ENCODE measurements around the gene PARD3B. TPM values are rescaled to one million over a fixed set of nuclear protein-coding genes. Genes with fewer than 3 reads are reported as not detected.

PARD3B gene
- total and polyA plus RNA-seq, 2 of the 8 experiments (the other 6 are each of a cell fraction or from before 2014, with no cell fraction given) = 1.2 to 5.7 TPM

GRCh38 chr2:205033431-205033830 is 488.2 kb downstream of the PARD3B start:
- no peak for TF ChIP-seq TAF1 (IDR thresholded peaks at IDR 0.05; ENCODE audit: low read depth, low read length)
- TF ChIP-seq EP300 (IDR thresholded peaks at IDR 0.05; ENCODE audit: borderline replicate concordance in 1 of 2, low read depth in 2 of 2, low read length in 2 of 2) = no peak
- no peak for TF ChIP-seq NRF1 (IDR thresholded peaks at IDR 0.05; ENCODE audit: low read depth, low read length)
- TF ChIP-seq JUN (IDR thresholded peaks at IDR 0.05; ENCODE audit: low read depth, low read length) = no peak
- TF ChIP-seq USF2 (IDR thresholded peaks at IDR 0.05; ENCODE audit: low read length) = no peak
- TF ChIP-seq TCF12 (IDR thresholded peaks at IDR 0.05; ENCODE audit: low read depth, low read length) = no peak
- TF ChIP-seq, protein P1, sequence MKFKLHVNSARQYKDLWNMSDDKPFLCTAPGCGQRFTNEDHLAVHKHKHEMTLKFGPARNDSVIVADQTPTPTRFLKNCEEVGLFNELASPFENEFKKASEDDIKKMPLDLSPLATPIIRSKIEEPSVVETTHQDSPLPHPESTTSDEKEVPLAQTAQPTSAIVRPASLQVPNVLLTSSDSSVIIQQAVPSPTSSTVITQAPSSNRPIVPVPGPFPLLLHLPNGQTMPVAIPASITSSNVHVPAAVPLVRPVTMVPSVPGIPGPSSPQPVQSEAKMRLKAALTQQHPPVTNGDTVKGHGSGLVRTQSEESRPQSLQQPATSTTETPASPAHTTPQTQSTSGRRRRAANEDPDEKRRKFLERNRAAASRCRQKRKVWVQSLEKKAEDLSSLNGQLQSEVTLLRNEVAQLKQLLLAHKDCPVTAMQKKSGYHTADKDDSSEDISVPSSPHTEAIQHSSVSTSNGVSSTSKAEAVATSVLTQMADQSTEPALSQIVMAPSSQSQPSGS (IDR thresholded peaks at IDR 0.05; ENCODE audit: low read length) = no peak
- TF ChIP-seq ASH2L (IDR thresholded peaks at IDR 0.05; ENCODE audit: low read length) = no peak
- no peak for TF ChIP-seq KDM1A (IDR thresholded peaks at IDR 0.05; ENCODE audit: borderline replicate concordance, low read length)
- Histone ChIP-seq H2BK15ac (ENCODE audit: low read length) (no peak overlapping the region), H3K23me2 (ENCODE audit: low read depth, low read length) (no peaks in the 10 kb centered on the region), H2BK120ac (replicated peaks; ENCODE audit: low read depth, low read length) (no peak overlapping the region), H3K56ac (replicated peaks; ENCODE audit: insufficient read length, low read depth, low read length) (no peak overlapping the region), H2BK20ac (ENCODE audit: low read length) (no peak overlapping the region), H3K9ac (replicated peaks in 1 of 4; ENCODE audit: extremely low read depth in 1 of 4, low read depth in 3 of 4, low read length in 3 of 4) (no peak overlapping the region), H3K4me2 (ENCODE audit: insufficient read depth in 1 of 2, low read depth in 2 of 2, low read length in 2 of 2) (no peak overlapping the region), H3K36me3 (ENCODE audit: control insufficient read depth in 2 of 4, insufficient read depth in 4 of 4, low read length in 3 of 4) (no peaks in the 10 kb centered on the region), H4K5ac (ENCODE audit: insufficient read length, low read depth, low read length) (no peak overlapping the region), H4K8ac (ENCODE audit: extremely low read depth, insufficient read depth, low read length) (no peak overlapping the region), H3K4me3 (ENCODE audit: extremely low read depth in 1 of 4, insufficient read depth in 2 of 4, low read depth in 3 of 4, low read length in 4 of 4) (no peak overlapping the region), H3K27me3 (replicated peaks in 1 of 4; ENCODE audit: control insufficient read depth in 3 of 4, extremely low read depth in 1 of 4, insufficient read depth in 3 of 4, low read length in 3 of 4) (no peaks in the 10 kb centered on the region), H3K4me1 (replicated peaks in 1 of 4; ENCODE audit: control insufficient read depth in 3 of 4, insufficient read depth in 4 of 4, low read length in 3 of 4) (peaks cover 0 to 2% (median 0%) of the 10 kb centered on the region in 4 experiments; a peak in 1 of 7 replicates), H3K18ac (ENCODE audit: extremely low read depth, low read length) (no peak overlapping the region), H3K79me1 (ENCODE audit: low read depth, low read length) (no peaks in the 10 kb centered on the region), H3K14ac (ENCODE audit: insufficient read length) (no peak overlapping the region), H2AFZ (ENCODE audit: low read length) (no peak overlapping the region), H3K9me3 (ENCODE audit: insufficient read depth in 2 of 2, low read depth in 1 of 2, low read length in 1 of 2) (no peaks in the 10 kb centered on the region), H2BK5ac (ENCODE audit: low read depth, low read length) (no peak overlapping the region), H2BK12ac (ENCODE audit: low read depth, low read length) (no peak overlapping the region), H3K79me2 (ENCODE audit: control insufficient read depth in 1 of 2, insufficient read depth in 2 of 2, low read length in 2 of 2) (no peaks in the 10 kb centered on the region), H4K91ac (replicated peaks; ENCODE audit: insufficient read length, low read length) (no peak overlapping the region), H4K20me1 (replicated peaks in 1 of 2; ENCODE audit: control insufficient read depth in 1 of 2, insufficient read depth in 2 of 2, low read length in 2 of 2) (no peaks in the 10 kb centered on the region), H3K4ac (replicated peaks; ENCODE audit: insufficient read length, low read depth, low read length) (no peak overlapping the region), H3K27ac (ENCODE audit: low read depth, low read length) (no peak overlapping the region), H3K23ac (ENCODE audit: insufficient read length) (no peak overlapping the region), H2AK5ac (ENCODE audit: low read depth, low read length) (no peak overlapping the region)
- WGBS, 2 experiments (ENCODE audit: extremely low coverage in 1 of 2, insufficient coverage in 1 of 2, insufficient read length in 1 of 2, insufficient replicate concordance in 2 of 2, low coverage in 1 of 2, low lambda C conversion rate in 2 of 2, missing lambda C conversion rate in 1 of 2) = 88% methylated on average over 2 of the region's 2 CpGs; no CpG with 5 or more reads in 1 of the 2 experiments
- ChIA-PET POLR2A (ENCODE audit: partially characterized antibody) (no interaction called here), CTCF (ENCODE audit: partially characterized antibody) (interaction anchor here (1.3 kb wide), 1 partner anchor 341 kb away, joined by 4 read pairs; no protein-coding TSS in a partner anchor)
- FAIRE-seq (no peak), DNase-seq (ENCODE audit: low read depth in 1 of 2, low spot score in 2 of 2) (no peak)

Data from H1 (cell line).